IPS-18a (cell line): ENCODE measurements around the gene SLC38A9.
"Not testable (repeated sequence)": the region's sequence is repeated elsewhere in the genome, so short reads cannot be mapped to it uniquely, and the experiment has no call there.

Source experiments
- H3K27ac ChIP-seq: one replicate; pipeline ENCODE4 v1.5.1; 2013; ENCODE audit warnings: low read length
- H3K27me3 ChIP-seq: one replicate; pipeline ENCODE4 v1.6.1; 2013; ENCODE audit warnings: mild to moderate bottlenecking, low read length; ENCODE audit not compliant: control insufficient read depth, insufficient read depth
- H3K36me3 ChIP-seq: one replicate; pipeline ENCODE4 v1.6.1; 2013; ENCODE audit warnings: low read depth, low read length; ENCODE audit not compliant: control insufficient read depth
- H3K4me1 ChIP-seq: one replicate; pipeline ENCODE4 v1.6.1; 2013; ENCODE audit warnings: low read depth, low read length; ENCODE audit not compliant: control insufficient read depth
- H3K4me3 ChIP-seq: one replicate; pipeline ENCODE4 v1.5.1; 2013; ENCODE audit warnings: low read length
- H3K9ac ChIP-seq: one replicate; pipeline ENCODE4 v1.6.1; 2013; ENCODE audit warnings: mild to moderate bottlenecking, low read length, moderate library complexity
- H3K9me3 ChIP-seq: one replicate; pipeline ENCODE4 v1.6.1; 2013; ENCODE audit warnings: low read depth, low read length; ENCODE audit not compliant: control insufficient read depth

SLC38A9 gene

GRCh38 chr5:55607309-55607708 is 104.8 kb downstream of the SLC38A9 start:
- not testable (repeated sequence) for H3K9ac ChIP-seq, H3K27ac ChIP-seq
- H3K4me1 ChIP-seq = peaks cover 22% of the 10 kb centered on the region

DNA sequence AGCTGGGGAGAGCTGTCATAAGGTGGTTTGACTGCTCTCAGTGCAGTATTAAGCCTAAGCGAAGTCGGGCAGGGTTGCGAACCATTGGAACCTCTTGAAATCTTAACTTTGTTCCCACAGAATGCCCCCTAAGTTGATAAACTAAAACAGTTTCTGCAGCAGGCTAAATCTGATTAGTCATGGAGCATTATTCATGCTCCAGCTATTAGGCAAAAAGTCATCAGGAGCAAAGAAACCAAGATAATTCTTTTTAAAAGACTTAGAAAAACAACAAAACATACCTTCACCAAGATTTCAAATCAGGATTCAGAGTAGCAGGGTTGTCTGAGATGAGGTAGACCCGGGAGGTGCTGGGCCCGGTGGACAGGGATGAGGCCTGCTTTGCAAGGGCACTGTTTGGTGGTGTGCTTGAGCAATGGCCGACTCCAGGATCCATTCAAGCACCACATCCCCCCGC is 107.5 kb downstream of the SLC38A9 start:
- H3K27me3 ChIP-seq = no peaks in the 10 kb centered on the region
- H3K9ac ChIP-seq = no peak overlapping the region
- H3K4me3 ChIP-seq = no peak overlapping the region
- H3K4me1 ChIP-seq = peaks cover 30% of the 10 kb centered on the region
- H3K27ac ChIP-seq = no peak overlapping the region
- H3K9me3 ChIP-seq = no peaks in the 10 kb centered on the region
- H3K36me3 ChIP-seq = no peaks in the 10 kb centered on the region

More at GRCh38 chr5:55607309-55607708, 104.8 kb downstream of the SLC38A9 start:
- not testable (repeated sequence) for H3K27me3 ChIP-seq, H3K36me3 ChIP-seq, H3K4me3 ChIP-seq, H3K9me3 ChIP-seq

DNA sequence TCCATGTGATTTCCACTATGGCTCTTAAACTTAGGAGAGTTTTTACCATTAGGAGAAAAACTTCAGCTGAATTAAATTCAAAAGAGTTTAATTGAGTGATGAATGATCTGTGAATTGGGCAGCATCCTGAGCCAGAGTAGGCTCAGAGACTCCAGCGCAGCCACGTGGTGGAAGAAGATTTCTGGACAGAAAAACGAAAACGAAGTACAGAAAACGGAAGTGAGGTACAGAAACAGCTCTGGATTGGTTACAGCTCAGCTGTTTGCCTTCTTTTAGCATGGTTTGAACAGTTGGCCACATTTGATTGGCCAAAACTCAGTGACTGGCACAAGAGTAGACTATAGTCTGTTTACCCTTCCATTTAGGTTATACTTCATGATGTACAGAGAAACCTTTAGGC is 108.2 kb downstream of the SLC38A9 start:
- no peak overlapping the region for H3K9ac ChIP-seq
- no peak overlapping the region for H3K27ac ChIP-seq
- H3K36me3 ChIP-seq = no peaks in the 10 kb centered on the region
- no peak overlapping the region for H3K4me3 ChIP-seq
- H3K27me3 ChIP-seq = no peaks in the 10 kb centered on the region
- H3K9me3 ChIP-seq = no peaks in the 10 kb centered on the region
- H3K4me1 ChIP-seq = peaks cover 30% of the 10 kb centered on the region

GRCh38 chr5:55601628-55602027 is 110.5 kb downstream of the SLC38A9 start:
- no peaks in the 10 kb centered on the region for H3K9me3 ChIP-seq
- H3K27me3 ChIP-seq = no peaks in the 10 kb centered on the region
- H3K27ac ChIP-seq = no peak overlapping the region
- no peaks in the 10 kb centered on the region for H3K36me3 ChIP-seq
- H3K4me1 ChIP-seq = peaks cover 30% of the 10 kb centered on the region
- no peak overlapping the region for H3K4me3 ChIP-seq
- no peak overlapping the region for H3K9ac ChIP-seq

DNA sequence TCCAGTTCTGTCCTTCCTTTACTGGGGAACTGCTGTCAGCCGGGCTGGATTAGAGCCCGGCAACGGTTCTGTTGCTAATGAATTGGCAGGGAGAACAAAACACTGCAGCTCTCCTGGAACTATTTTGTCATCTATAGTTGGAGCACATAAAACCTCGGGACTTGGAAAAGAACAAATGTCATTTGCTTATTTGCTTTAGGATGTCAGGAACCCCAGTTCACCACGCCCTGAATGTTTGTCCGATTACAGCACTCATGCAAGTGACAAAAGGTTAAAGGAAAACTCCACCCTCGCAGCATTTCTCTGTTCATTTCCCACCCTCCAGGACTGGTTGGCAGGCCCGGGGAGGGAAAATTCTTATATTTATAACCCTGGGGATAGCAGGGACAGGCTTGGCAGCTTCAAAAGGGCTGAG is 110.9 kb downstream of the SLC38A9 start:
- Histone ChIP-seq H3K9ac (no peak overlapping the region), H3K27ac (no peak overlapping the region), H3K4me3 (no peak overlapping the region), H3K4me1 (peaks cover 30% of the 10 kb centered on the region), H3K27me3 (no peaks in the 10 kb centered on the region), H3K36me3 (no peaks in the 10 kb centered on the region), H3K9me3 (no peaks in the 10 kb centered on the region)

- H3K27me3 ChIP-seq = no peaks in the 10 kb centered on the region
- H3K27ac ChIP-seq = no peak overlapping the region
- no peak overlapping the region for H3K9ac ChIP-seq
- no peaks in the 10 kb centered on the region for H3K36me3 ChIP-seq
- no peaks in the 10 kb centered on the region for H3K9me3 ChIP-seq
- peaks cover 30% of the 10 kb centered on the region for H3K4me1 ChIP-seq
- no peak overlapping the region for H3K4me3 ChIP-seq
These were observed 111.5 kb downstream of the SLC38A9 start for GRCh38 chr5:55600497-55601203.

DNA sequence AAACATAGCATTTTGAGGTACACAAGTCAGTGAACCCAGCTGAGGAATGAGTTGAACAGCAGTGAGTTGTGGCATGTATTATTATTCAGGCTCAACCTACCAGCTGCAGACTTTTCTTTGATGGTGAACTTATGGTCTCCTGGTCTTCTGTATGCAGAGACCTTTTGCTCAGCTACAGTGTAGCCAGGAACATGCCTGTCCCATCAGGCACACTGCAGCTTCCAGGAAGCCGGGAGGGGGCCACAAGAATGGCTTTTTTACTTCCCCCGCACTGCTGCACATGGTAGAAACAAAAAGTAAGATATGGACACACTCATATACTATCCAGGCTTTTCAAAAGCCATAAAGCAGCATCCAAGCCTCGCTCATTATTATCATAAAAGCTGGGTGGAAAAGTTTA is 112.0 kb downstream of the SLC38A9 start:
- Histone ChIP-seq H3K9ac (no peak overlapping the region), H3K27me3 (no peaks in the 10 kb centered on the region), H3K4me1 (peaks cover 30% of the 10 kb centered on the region), H3K36me3 (no peaks in the 10 kb centered on the region), H3K27ac (no peak overlapping the region), H3K9me3 (no peaks in the 10 kb centered on the region), H3K4me3 (no peak overlapping the region)

DNA sequence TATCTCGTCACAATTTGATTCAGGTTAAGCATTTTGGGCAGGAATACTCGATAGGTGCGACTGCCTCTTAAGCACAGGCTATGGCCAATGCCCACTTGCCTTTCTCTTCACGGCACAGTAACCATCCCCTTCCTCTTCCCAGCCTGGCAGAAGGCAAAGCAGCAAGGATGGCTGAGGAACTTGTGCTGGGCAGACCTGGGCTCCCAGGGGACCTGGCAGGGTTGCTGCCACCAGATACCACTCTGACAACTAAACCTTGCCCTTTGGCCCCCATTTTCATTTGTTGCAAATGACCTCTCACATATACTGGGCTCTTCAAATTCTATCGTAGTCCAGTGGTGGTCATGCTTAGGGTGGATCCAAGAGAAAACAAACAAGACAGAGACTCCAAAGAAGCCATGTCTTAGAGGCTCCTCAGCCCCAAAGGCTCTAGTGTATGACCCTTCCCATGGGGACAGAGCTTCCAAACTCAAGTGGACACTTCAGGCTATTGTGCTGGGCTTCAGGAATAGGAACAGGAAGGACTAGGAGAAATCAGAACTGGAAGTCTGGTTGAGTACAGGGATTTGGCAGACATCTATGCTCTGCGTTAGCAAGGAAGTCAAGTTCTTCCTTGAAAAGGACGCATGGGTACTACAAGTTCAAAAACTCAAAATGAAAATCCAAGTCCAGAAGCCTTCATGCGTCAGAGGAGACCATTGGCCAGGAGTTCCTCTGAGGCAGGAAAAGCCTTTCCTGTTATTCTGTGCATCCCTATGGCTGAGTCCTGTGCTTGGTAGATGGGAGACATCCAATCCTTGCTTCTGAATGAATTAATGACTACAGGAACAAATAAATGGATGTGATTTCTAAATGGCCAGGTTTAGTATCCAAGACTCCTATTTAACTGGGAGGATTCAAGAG is 112.7 kb downstream of the SLC38A9 start:
- peaks cover 27% of the 10 kb centered on the region for H3K4me1 ChIP-seq
- H3K36me3 ChIP-seq = no peaks in the 10 kb centered on the region
- no peaks in the 10 kb centered on the region for H3K9me3 ChIP-seq
- no peak overlapping the region for H3K27ac ChIP-seq
- H3K9ac ChIP-seq = no peak overlapping the region
- H3K4me3 ChIP-seq = no peak overlapping the region
- no peaks in the 10 kb centered on the region for H3K27me3 ChIP-seq

GRCh38 chr5:55597014-55597981 is 114.8 kb downstream of the SLC38A9 start:
- no peaks in the 10 kb centered on the region for H3K36me3 ChIP-seq
- peaks cover 8% of the 10 kb centered on the region for H3K4me1 ChIP-seq
- H3K4me3 ChIP-seq = no peak overlapping the region
- H3K9ac ChIP-seq = no peak overlapping the region
- H3K27me3 ChIP-seq = no peaks in the 10 kb centered on the region
- no peak overlapping the region for H3K27ac ChIP-seq
- H3K9me3 ChIP-seq = no peaks in the 10 kb centered on the region

GRCh38 chr5:55594671-55595070 is 117.5 kb downstream of the SLC38A9 start:
- Histone ChIP-seq H3K27ac (no peak overlapping the region), H3K4me1 (no peaks in the 10 kb centered on the region), H3K9ac (no peak overlapping the region), H3K4me3 (no peak overlapping the region), H3K9me3 (no peaks in the 10 kb centered on the region), H3K27me3 (no peaks in the 10 kb centered on the region), H3K36me3 (no peaks in the 10 kb centered on the region)

DNA sequence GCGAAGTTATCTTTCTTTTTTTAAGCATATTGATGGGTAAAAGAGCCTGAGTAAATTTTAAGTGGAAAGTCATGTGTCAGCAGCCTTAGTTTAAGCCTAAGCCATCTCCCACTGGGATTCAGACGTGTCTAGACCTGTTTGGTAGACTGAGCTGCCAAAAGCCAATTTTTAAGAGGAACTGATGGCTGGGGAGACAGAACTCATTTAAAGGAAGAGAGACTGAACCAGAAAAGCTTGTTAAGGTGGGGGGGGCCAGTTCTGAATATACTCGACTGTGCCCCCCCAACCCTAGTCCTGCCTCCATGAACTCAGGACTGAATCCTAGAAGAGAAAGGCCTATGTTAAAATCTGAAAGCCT is 119.0 kb downstream of the SLC38A9 start:
- Histone ChIP-seq H3K9me3 (no peaks in the 10 kb centered on the region), H3K36me3 (no peaks in the 10 kb centered on the region), H3K9ac (no peak overlapping the region), H3K27ac (no peak overlapping the region), H3K27me3 (no peaks in the 10 kb centered on the region), H3K4me3 (no peak overlapping the region), H3K4me1 (no peaks in the 10 kb centered on the region)
